OCI-LY1 (cell line): Measurements from ENCODE around the gene STAG2.

Experiments
- CTCF ChIP-seq: fragments of 200-600 bp; sonication (generic), shearing (Covaris generic); IDR thresholded peaks from 2 replicates; pipeline ENCODE4 v1.5.1; 2017; ENCODE audit warnings: mild to moderate bottlenecking, antibody characterized with exemption, low read length, moderate library complexity, mixed read lengths
- EZH2 ChIP-seq: fragments of 200-600 bp; sonication (generic), shearing (Covaris generic); IDR thresholded peaks from 2 replicates; pipeline ENCODE4 v1.8.0; 2017; ENCODE audit warnings: borderline replicate concordance, mixed run types, mild to moderate bottlenecking, antibody characterized with exemption, low read length, moderate library complexity, mixed read lengths

GRCh38 chrX:123993326-123993725 lies 31.8 kb downstream of the STAG2 start:
- TF ChIP-seq CTCF, result no peak
- no peak for TF ChIP-seq EZH2
